ENCODE data around the gene PBRM1.

PBRM1 gene

DNA sequence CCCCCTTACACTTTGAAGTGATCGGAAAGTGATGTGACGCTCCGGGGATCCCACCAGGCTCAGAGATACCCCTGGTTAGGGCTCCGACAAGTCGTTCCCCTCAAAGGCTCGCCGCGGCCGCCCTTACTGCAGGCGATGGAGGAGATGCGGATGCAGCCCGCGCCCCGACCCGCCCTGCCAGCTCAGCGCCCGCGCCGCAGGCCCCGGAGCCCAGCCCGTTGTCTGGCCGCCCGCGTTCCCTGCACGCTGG lies 19.6 kb upstream of the PBRM1 start:
- no peak for DNase-seq (ENCODE audit: low spot score)
- TF ChIP-seq, protein P1, sequence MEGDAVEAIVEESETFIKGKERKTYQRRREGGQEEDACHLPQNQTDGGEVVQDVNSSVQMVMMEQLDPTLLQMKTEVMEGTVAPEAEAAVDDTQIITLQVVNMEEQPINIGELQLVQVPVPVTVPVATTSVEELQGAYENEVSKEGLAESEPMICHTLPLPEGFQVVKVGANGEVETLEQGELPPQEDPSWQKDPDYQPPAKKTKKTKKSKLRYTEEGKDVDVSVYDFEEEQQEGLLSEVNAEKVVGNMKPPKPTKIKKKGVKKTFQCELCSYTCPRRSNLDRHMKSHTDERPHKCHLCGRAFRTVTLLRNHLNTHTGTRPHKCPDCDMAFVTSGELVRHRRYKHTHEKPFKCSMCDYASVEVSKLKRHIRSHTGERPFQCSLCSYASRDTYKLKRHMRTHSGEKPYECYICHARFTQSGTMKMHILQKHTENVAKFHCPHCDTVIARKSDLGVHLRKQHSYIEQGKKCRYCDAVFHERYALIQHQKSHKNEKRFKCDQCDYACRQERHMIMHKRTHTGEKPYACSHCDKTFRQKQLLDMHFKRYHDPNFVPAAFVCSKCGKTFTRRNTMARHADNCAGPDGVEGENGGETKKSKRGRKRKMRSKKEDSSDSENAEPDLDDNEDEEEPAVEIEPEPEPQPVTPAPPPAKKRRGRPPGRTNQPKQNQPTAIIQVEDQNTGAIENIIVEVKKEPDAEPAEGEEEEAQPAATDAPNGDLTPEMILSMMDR (IDR thresholded peaks at IDR 0.05; ENCODE audit: extremely low read depth, insufficient read depth, missing control alignments) = no peak
- in situ Hi-C loops (cut with MboI; ENCODE audit: low pct_unique_long_range_greater_than_20kb, low sequenced_read_pairs, unreplicated experiment) = no loop called here

DNA sequence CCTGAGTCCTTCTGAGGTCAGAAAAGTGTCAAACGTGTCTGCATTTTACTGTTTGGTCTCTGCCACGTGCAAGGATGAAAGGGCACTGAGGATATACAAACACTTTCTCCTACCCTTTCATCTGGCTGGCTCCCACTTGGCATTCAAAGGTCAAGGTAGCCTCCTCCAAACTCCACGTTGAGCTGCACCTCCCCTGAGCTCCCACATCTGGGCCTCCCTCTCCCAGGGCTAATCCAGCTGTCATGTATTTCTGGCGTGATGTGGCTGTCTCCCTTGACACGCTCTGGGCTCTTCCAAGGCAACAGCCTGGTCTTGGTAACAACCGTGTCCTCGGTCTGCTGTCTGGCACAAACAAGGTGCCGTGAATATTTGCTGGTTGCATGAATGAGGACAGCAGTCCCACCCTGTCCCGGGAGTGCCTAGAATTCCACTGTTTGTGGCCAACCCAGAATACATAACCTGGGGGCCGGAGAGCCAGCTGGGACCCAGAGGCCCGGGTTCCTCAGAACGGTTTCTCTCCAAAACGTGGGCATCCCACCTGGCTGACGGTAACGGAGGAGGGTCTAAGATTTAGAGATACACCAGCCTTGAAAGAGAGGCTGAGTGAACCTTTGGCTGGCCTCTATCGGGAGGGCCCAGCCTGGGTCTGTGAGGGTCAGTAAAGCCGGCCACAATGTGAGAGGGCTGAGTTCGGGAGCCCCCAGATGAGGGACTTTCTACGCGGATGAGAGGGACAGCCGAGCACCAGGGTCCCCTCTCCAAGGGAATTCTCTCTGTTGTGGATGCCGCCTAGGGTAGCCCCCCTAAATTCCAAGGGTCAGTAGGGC lies 19.1 kb upstream of the PBRM1 start:
- in situ Hi-C loops (cut with MboI; ENCODE audit: low pct_unique_long_range_greater_than_20kb, low sequenced_read_pairs, unreplicated experiment) = no loop called here
- DNase-seq (ENCODE audit: low spot score) = peak; percentile 39
- TF ChIP-seq, protein P1 (IDR thresholded peaks at IDR 0.05; ENCODE audit: extremely low read depth, insufficient read depth, missing control alignments) = no peak

DNA sequence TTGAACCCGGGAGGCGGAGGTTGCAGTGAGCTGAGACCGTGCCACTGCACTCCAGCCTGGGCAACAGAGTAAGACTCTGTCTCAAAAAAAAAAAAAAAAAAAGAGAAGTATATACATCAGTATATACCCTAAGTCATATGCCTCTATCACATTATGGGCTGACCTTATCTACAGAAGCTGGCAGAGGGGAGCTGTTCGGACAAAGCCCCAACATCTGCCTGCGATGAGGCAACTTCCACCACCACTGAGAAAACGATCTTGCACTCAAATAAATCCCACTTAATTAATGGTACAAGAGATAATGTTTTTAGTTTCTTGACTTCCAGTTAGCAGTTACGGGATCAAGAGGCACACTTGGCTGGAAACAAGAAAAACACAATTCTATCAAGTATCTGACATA lies 17.6 kb upstream of the PBRM1 start:
- TF ChIP-seq, protein P1 (IDR thresholded peaks at IDR 0.05; ENCODE audit: extremely low read depth, insufficient read depth, missing control alignments) = no peak
- no peak for DNase-seq (ENCODE audit: low spot score)
- in situ Hi-C loops (cut with MboI; ENCODE audit: low pct_unique_long_range_greater_than_20kb, low sequenced_read_pairs, unreplicated experiment) = no loop called here

DNA sequence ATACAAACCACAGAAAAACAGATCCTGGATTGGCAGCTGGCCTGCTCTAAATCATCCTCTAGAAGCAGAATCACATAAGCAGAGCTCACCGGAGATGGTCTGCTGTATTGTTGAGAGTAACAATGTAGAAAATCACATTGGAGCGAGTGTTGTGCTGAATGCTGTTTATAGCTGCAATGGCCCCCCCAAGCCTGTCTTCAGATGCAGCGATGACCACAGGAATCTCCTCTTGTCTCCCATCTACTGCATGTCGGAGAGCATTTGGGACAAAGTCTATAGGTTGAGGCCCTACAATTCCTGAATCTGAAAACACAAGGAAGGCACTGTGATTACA lies 11.9 kb upstream of the PBRM1 start:
- no peak for DNase-seq (ENCODE audit: low spot score)
- TF ChIP-seq, protein P1 (IDR thresholded peaks at IDR 0.05; ENCODE audit: extremely low read depth, insufficient read depth, missing control alignments) = no peak
- in situ Hi-C loops (cut with MboI; ENCODE audit: low pct_unique_long_range_greater_than_20kb, low sequenced_read_pairs, unreplicated experiment) = no loop called here

DNA sequence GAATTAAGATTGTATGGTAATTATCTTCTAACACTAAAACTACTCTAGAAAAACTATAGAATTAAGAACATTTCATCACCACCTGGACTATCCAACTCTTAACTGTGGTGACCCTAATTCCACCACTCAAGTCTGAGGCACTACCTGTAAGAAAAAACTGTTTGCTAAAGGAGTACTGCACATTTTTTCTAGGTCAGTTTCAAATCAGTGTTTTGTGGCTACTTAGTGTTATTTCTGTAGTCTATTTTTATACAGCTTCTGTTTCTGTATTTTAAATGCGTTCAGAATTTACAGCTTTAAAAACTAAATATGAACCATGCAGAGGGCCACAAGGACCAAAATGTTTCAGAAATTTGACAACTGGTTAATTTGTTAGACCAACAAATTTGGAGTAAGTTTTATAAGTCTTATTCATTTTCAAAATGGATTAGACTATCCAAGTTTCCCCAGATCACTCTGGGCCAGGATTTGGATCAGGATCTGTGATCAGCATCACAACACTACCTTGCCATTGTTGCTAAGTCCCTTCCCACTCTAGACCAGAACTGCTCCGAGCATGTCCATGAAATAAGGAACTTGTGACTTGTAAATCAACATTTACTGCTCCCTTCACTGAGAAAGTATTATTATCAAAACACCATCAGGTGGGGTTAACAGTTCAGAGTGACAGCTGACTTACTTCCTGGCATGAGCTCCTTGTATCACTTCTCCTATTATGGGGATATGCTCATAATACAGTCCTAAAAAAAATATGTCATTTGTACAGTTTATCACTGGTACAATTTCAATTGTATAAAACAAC lies 11.3 kb upstream of the PBRM1 start:
- TF ChIP-seq, protein P1 (IDR thresholded peaks at IDR 0.05; ENCODE audit: extremely low read depth, insufficient read depth, missing control alignments) = no peak
- no peak for DNase-seq (ENCODE audit: low spot score)
- in situ Hi-C loops (cut with MboI; ENCODE audit: low pct_unique_long_range_greater_than_20kb, low sequenced_read_pairs, unreplicated experiment) = no loop called here

DNA sequence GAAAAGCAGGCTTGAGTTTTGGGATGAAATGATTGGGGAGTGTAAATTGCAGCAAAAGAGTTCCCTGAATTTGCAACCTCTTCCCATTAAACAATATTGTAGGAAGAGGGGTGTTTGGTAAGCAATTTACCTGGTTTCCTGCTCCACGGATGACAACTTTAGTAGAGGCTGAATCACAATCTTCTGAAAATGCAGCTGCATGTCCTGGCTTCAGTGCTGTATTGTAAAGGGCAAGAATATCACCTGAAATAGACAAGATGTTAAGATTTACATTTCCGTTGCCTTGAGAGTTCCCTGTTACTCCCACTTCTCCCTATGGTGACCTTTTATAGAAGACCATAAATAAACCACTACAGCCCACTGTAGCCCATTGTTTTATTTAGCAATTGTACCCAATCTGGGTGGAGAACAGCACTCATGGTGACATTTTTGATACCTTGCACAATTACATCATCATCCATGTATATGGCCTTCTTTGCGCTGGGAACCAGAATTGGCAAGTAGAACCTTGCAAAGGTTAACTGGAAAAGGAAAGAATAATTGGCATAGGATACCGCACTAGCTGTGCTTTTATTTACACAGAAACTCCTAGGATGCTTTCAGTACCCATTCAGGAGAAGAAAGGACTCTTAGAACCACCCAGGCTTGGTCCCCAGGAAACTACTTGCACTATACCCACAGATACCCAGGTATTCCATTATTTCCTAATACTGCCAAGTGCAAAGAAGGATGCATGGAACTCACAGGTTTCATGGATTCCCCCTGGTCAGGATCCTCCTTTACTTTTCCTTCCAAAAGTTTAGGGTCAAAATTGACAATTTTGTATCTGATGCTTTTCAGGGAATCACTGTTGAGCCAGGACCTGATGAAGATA lies 10.3 kb upstream of the PBRM1 start:
- TF ChIP-seq, protein P1 (IDR thresholded peaks at IDR 0.05; ENCODE audit: extremely low read depth, insufficient read depth, missing control alignments) = no peak
- DNase-seq (ENCODE audit: low spot score) = no peak
- in situ Hi-C loops (cut with MboI; ENCODE audit: low pct_unique_long_range_greater_than_20kb, low sequenced_read_pairs, unreplicated experiment) = no loop called here

Data from GM13977 (cell line).